Gastrocnemius medialis (tissue), 4 donors: Measurements from ENCODE around the gene MOGAT2.

Source experiments
- CTCF ChIP-seq, 5 experiments: fragments of 450-650 bp in 3 of 5; fragments of 200-600 bp in 2 of 5; sonication (generic) in 2 of 5; IDR thresholded peaks in 4 of 5; conservative IDR thresholded peaks in 1 of 5; 1 replicate in 4 of 5; 2 replicates in 1 of 5; pipeline ENCODE4 v1.5.1; 2016 to 2019; ENCODE audit warnings: antibody characterized with exemption in 5 of 5, mild to moderate bottlenecking in 3 of 5, moderate library complexity in 3 of 5
- POLR2A ChIP-seq, 2 donors: fragments of 450-650 bp; IDR thresholded peaks; one replicate each; pipeline ENCODE4 v1.6.1; 2017; ENCODE audit warnings: antibody characterized with exemption in 2 of 2, mild to moderate bottlenecking in 2 of 2, moderate library complexity in 2 of 2

- TF ChIP-seq CTCF (IDR thresholded peaks at IDR 0.05 in 4 of 5, conservative IDR thresholded peaks at IDR 0.05 in 1 of 5), result no peak
- TF ChIP-seq POLR2A (IDR thresholded peaks at IDR 0.05), result no peak
These were observed 63.7 kb downstream of the MOGAT2 start for GRCh38 chr11:75781296-75781695.
